ENCODE measurements around the gene SLC4A5.

GRCh38 chr2:74297391-74297790 is 45.8 kb downstream of the SLC4A5 start:
- no peak for TF ChIP-seq POLR2AphosphoS5 (IDR thresholded peaks at IDR 0.05; ENCODE audit: low read depth, low read length)
- TF ChIP-seq CTCF (IDR thresholded peaks at IDR 0.05), result no peak
- no peak for TF ChIP-seq TEAD4 (IDR thresholded peaks at IDR 0.05; ENCODE audit: borderline replicate concordance, insufficient read depth)
- TF ChIP-seq SMC3 (IDR thresholded peaks at IDR 0.05; ENCODE audit: low read depth, low read length), result no peak
- TF ChIP-seq, protein P1, sequence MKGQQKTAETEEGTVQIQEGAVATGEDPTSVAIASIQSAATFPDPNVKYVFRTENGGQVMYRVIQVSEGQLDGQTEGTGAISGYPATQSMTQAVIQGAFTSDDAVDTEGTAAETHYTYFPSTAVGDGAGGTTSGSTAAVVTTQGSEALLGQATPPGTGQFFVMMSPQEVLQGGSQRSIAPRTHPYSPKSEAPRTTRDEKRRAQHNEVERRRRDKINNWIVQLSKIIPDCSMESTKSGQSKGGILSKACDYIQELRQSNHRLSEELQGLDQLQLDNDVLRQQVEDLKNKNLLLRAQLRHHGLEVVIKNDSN (IDR thresholded peaks at IDR 0.05; ENCODE audit: borderline replicate concordance, low read depth), result no peak
- TF ChIP-seq, protein P2, sequence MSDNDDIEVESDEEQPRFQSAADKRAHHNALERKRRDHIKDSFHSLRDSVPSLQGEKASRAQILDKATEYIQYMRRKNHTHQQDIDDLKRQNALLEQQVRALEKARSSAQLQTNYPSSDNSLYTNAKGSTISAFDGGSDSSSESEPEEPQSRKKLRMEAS (IDR thresholded peaks at IDR 0.05; ENCODE audit: low read depth), result no peak
